Neural cell (in vitro differentiated cells): ENCODE data around the gene METTL3.

Experiments used
- CTCF ChIP-seq: fragments of 450-650 bp; IDR thresholded peaks from 2 replicates; pipeline ENCODE4 v1.5.1; 2014; ENCODE audit warnings: antibody characterized with exemption, mild to moderate bottlenecking, moderate library complexity; ENCODE audit not compliant: poor library complexity, severe bottlenecking
- EP300 ChIP-seq: fragments of 450-650 bp; conservative IDR thresholded peaks from 2 replicates; pipeline ENCODE4 v1.6.1; 2014; ENCODE audit warnings: antibody characterized with exemption, mild to moderate bottlenecking, moderate library complexity; ENCODE audit not compliant: poor library complexity, severe bottlenecking
- EZH2 ChIP-seq: fragments of 200-600, 300-800 bp; shearing (Covaris generic), sonication (generic); IDR thresholded peaks from 2 replicates; pipeline ENCODE4 v1.6.1; 2014; ENCODE audit warnings: antibody characterized with exemption, low read length, borderline replicate concordance, mild to moderate bottlenecking; ENCODE audit not compliant: insufficient read depth, poor library complexity, severe bottlenecking
- POLR2AphosphoS5 ChIP-seq: IDR thresholded peaks from 2 replicates; pipeline ENCODE4 v1.6.1; 2012
- RAD21 ChIP-seq: fragments of 450-650 bp; conservative IDR thresholded peaks from 2 replicates; pipeline ENCODE4 v1.6.1; 2014; ENCODE audit warnings: antibody characterized with exemption, mild to moderate bottlenecking, moderate library complexity
- SMC3 ChIP-seq: fragments of 450-650 bp; conservative IDR thresholded peaks from 2 replicates; pipeline ENCODE4 v1.6.1; 2014; ENCODE audit warnings: antibody characterized with exemption, mild to moderate bottlenecking, moderate library complexity; ENCODE audit not compliant: poor library complexity
- TAF1 ChIP-seq: IDR thresholded peaks from 2 replicates; pipeline ENCODE4 v1.6.1; 2012; ENCODE audit warnings: low read depth
- TF ChIP-seq, protein P1 (sequence below): IDR thresholded peaks from 2 replicates; pipeline ENCODE4 v1.6.1; 2012; ENCODE audit warnings: borderline replicate concordance

GRCh38 chr14:21494902-21495762, 16.0 kb downstream of the METTL3 start:
- TF ChIP-seq CTCF = no peak
- TF ChIP-seq RAD21 = no peak
- no peak for TF ChIP-seq EZH2
- no peak for TF ChIP-seq SMC3
- no peak for TF ChIP-seq POLR2AphosphoS5
- TF ChIP-seq TAF1 = no peak
- TF ChIP-seq EP300 = no peak
- TF ChIP-seq, protein P1, sequence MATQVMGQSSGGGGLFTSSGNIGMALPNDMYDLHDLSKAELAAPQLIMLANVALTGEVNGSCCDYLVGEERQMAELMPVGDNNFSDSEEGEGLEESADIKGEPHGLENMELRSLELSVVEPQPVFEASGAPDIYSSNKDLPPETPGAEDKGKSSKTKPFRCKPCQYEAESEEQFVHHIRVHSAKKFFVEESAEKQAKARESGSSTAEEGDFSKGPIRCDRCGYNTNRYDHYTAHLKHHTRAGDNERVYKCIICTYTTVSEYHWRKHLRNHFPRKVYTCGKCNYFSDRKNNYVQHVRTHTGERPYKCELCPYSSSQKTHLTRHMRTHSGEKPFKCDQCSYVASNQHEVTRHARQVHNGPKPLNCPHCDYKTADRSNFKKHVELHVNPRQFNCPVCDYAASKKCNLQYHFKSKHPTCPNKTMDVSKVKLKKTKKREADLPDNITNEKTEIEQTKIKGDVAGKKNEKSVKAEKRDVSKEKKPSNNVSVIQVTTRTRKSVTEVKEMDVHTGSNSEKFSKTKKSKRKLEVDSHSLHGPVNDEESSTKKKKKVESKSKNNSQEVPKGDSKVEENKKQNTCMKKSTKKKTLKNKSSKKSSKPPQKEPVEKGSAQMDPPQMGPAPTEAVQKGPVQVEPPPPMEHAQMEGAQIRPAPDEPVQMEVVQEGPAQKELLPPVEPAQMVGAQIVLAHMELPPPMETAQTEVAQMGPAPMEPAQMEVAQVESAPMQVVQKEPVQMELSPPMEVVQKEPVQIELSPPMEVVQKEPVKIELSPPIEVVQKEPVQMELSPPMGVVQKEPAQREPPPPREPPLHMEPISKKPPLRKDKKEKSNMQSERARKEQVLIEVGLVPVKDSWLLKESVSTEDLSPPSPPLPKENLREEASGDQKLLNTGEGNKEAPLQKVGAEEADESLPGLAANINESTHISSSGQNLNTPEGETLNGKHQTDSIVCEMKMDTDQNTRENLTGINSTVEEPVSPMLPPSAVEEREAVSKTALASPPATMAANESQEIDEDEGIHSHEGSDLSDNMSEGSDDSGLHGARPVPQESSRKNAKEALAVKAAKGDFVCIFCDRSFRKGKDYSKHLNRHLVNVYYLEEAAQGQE = no peak
